Fibroblast of lung (primary cell): ENCODE data around the gene RUNDC3A.

Experiments
- EZH2 ChIP-seq: IDR thresholded peaks from 2 replicates; pipeline ENCODE4 v1.5.1; 2012; ENCODE audit warnings: low read length, control low read depth, mild to moderate bottlenecking; ENCODE audit errors: missing control alignments
- TF ChIP-seq, protein P1 (sequence below), 2 donors: IDR thresholded peaks in 1 of 2; conservative IDR thresholded peaks in 1 of 2; 1 replicate in 1 of 2; 2 replicates in 1 of 2; pipeline ENCODE4 v1.5.1; 2011 to 2012; ENCODE audit warnings: low read length in 2 of 2, control low read depth in 1 of 2, inconsistent platforms in 1 of 2, low read depth in 1 of 2, mild to moderate bottlenecking in 1 of 2

DNA sequence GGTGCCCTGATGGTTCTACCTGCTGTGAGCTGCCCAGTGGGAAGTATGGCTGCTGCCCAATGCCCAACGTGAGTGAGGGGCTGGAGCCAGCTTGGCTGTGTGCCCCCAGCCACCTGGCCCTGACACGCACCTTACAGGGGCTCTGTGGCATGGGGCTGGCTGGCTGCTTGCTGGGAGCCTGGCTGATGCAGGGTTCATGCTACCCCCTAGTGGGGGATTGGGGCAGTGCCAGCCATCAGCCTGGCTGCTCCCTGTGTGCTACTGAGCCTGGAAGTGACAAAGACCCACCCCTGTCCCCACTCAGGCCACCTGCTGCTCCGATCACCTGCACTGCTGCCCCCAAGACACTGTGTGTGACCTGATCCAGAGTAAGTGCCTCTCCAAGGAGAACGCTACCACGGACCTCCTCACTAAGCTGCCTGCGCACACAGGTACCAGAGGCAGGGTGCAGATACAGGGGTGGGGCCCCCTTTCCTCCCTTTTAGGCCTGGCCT, 42.4 kb downstream of the RUNDC3A start:
- TF ChIP-seq, protein P1, sequence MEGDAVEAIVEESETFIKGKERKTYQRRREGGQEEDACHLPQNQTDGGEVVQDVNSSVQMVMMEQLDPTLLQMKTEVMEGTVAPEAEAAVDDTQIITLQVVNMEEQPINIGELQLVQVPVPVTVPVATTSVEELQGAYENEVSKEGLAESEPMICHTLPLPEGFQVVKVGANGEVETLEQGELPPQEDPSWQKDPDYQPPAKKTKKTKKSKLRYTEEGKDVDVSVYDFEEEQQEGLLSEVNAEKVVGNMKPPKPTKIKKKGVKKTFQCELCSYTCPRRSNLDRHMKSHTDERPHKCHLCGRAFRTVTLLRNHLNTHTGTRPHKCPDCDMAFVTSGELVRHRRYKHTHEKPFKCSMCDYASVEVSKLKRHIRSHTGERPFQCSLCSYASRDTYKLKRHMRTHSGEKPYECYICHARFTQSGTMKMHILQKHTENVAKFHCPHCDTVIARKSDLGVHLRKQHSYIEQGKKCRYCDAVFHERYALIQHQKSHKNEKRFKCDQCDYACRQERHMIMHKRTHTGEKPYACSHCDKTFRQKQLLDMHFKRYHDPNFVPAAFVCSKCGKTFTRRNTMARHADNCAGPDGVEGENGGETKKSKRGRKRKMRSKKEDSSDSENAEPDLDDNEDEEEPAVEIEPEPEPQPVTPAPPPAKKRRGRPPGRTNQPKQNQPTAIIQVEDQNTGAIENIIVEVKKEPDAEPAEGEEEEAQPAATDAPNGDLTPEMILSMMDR (conservative IDR thresholded peaks at IDR 0.05 in 1 of 2, IDR thresholded peaks at IDR 0.05 in 1 of 2; ENCODE audit: low read depth in 1 of 2, low read length in 2 of 2) = peak; percentile 50 to 84
- TF ChIP-seq EZH2 = no peak
